HEK293 (cell line): ENCODE data around the gene NEK8.

Experiments used
- CTCF ChIA-PET: fragments of 350-600 bp; formaldehyde crosslinking; extraction: SDS; loops from one replicate; lab custom pipeline; 2021; ENCODE audit warnings: antibody characterized with exemption; lab: Yijun Ruan, JAX
- POLR2A ChIA-PET: fragments of 300-600 bp; formaldehyde crosslinking; extraction: SDS; loops from one replicate; lab custom pipeline; 2020; ENCODE audit warnings: antibody characterized with exemption, inconsistent platforms; lab: Yijun Ruan, JAX
- H3K27ac ChIP-seq: fragments of 200-500 bp; sonication (Bioruptor generic); 2 replicates; pipeline ENCODE4 v1.5.1; 2014; ENCODE audit warnings: low read depth, low read length, control low read depth, inconsistent platforms; ENCODE audit errors: extremely low read depth
- H3K36me3 ChIP-seq, 2 experiments: fragments of 200-500 bp in 1 of 2; sonication (Bioruptor generic) in 1 of 2; 1 replicate in 1 of 2; 2 replicates in 1 of 2; pipeline ENCODE4 v1.5.1; 2014 to 2017; ENCODE audit warnings: inconsistent platforms in 2 of 2, low read length in 2 of 2; ENCODE audit not compliant: control insufficient read depth in 2 of 2, insufficient read depth in 1 of 2
- H3K4me1 ChIP-seq: fragments of 200-500 bp; sonication (Bioruptor generic); 2 replicates; pipeline ENCODE4 v1.5.1; 2014; ENCODE audit warnings: mild to moderate bottlenecking, low read length, inconsistent platforms; ENCODE audit not compliant: control insufficient read depth, insufficient read depth
- H3K4me3 ChIP-seq: 2 replicates; pipeline ENCODE4 v1.5.1; 2011; ENCODE audit warnings: low read depth, mild to moderate bottlenecking, control low read depth, low read length, moderate library complexity
- H3K9me3 ChIP-seq: fragments of 200-500 bp; sonication (Bioruptor generic); 2 replicates; pipeline ENCODE4 v1.5.1; 2014; ENCODE audit warnings: low read depth, low read length, inconsistent platforms; ENCODE audit not compliant: control insufficient read depth, insufficient read depth
- SCRT2 ChIP-seq: fragments of 450-650 bp; formaldehyde crosslinking; IDR thresholded peaks from 2 replicates; pipeline ENCODE4 v1.5.1; 2016; ENCODE audit warnings: missing biosample characterization, missing genetic modification characterization
- YY2 ChIP-seq: fragments of 450-650 bp; formaldehyde crosslinking; IDR thresholded peaks from 2 replicates; pipeline ENCODE4 v1.5.1; 2016; ENCODE audit warnings: missing biosample characterization, missing genetic modification characterization
- ZBTB1 ChIP-seq: fragments of 450-650 bp; formaldehyde crosslinking; IDR thresholded peaks from 2 replicates; pipeline ENCODE4 v1.5.1; 2016; ENCODE audit warnings: missing biosample characterization, missing genetic modification characterization
- ZBTB6 ChIP-seq: fragments of 450-650 bp; formaldehyde crosslinking; IDR thresholded peaks from 2 replicates; pipeline ENCODE4 v1.5.1; 2017; ENCODE audit warnings: missing biosample characterization, missing genetic modification characterization
- ZNF132 ChIP-seq: fragments of 450-650 bp; formaldehyde crosslinking; IDR thresholded peaks from 2 replicates; pipeline ENCODE4 v1.5.1; 2017; ENCODE audit warnings: missing biosample characterization, missing genetic modification characterization, borderline replicate concordance
- ZNF211 ChIP-seq: fragments of 450-650 bp; formaldehyde crosslinking; IDR thresholded peaks from 2 replicates; pipeline ENCODE4 v1.5.1; 2016; ENCODE audit warnings: low read depth, missing biosample characterization, missing genetic modification characterization
- ZNF266 ChIP-seq: fragments of 450-650 bp; formaldehyde crosslinking; IDR thresholded peaks from 2 replicates; pipeline ENCODE4 v1.5.1; 2016; ENCODE audit warnings: missing biosample characterization, missing genetic modification characterization, low read depth
- ZNF366 ChIP-seq: fragments of 450-650 bp; formaldehyde crosslinking; conservative IDR thresholded peaks from 2 replicates; pipeline ENCODE4 v1.5.1; 2016; ENCODE audit warnings: missing biosample characterization, missing genetic modification characterization
- ZNF433 ChIP-seq: fragments of 450-650 bp; formaldehyde crosslinking; IDR thresholded peaks from 2 replicates; pipeline ENCODE4 v1.5.1; 2016; ENCODE audit warnings: missing biosample characterization, missing genetic modification characterization, low read depth
- ZNF521 ChIP-seq: fragments of 450-650 bp; formaldehyde crosslinking; IDR thresholded peaks from 2 replicates; pipeline ENCODE4 v1.5.1; 2017; ENCODE audit warnings: missing biosample characterization, mild to moderate bottlenecking, missing genetic modification characterization
- ZNF529 ChIP-seq: fragments of 450-650 bp; formaldehyde crosslinking; IDR thresholded peaks from 2 replicates; pipeline ENCODE4 v1.5.1; 2017; ENCODE audit warnings: missing genetic modification characterization, missing biosample characterization; ENCODE audit not compliant: insufficient replicate concordance
- ZNF530 ChIP-seq: fragments of 450-650 bp; formaldehyde crosslinking; IDR thresholded peaks from 2 replicates; pipeline ENCODE4 v1.5.1; 2016; ENCODE audit warnings: low read depth, missing biosample characterization, missing genetic modification characterization
- ZNF555 ChIP-seq: fragments of 450-650 bp; formaldehyde crosslinking; conservative IDR thresholded peaks from 2 replicates; pipeline ENCODE4 v1.5.1; 2017; ENCODE audit warnings: missing biosample characterization, mild to moderate bottlenecking, missing genetic modification characterization, inconsistent platforms
- ZNF639 ChIP-seq: fragments of 450-650 bp; formaldehyde crosslinking; IDR thresholded peaks from 2 replicates; pipeline ENCODE4 v1.5.1; 2016; ENCODE audit warnings: missing biosample characterization, missing genetic modification characterization
- ZNF701 ChIP-seq: fragments of 450-650 bp; formaldehyde crosslinking; IDR thresholded peaks from 2 replicates; pipeline ENCODE4 v1.5.1; 2016; ENCODE audit warnings: missing biosample characterization, missing genetic modification characterization
- ZSCAN30 ChIP-seq: fragments of 450-650 bp; IDR thresholded peaks from 2 replicates; pipeline ENCODE4 v1.5.1; 2018; ENCODE audit warnings: missing biosample characterization, mild to moderate bottlenecking, missing genetic modification characterization, moderate library complexity
- TF ChIP-seq, protein P1 (sequence below): fragments of 450-650 bp; formaldehyde crosslinking; IDR thresholded peaks from 2 replicates; pipeline ENCODE4 v1.5.1; 2016; ENCODE audit warnings: missing biosample characterization, missing genetic modification characterization
- TF ChIP-seq, protein P2 (sequence below): fragments of 450-650 bp; formaldehyde crosslinking; IDR thresholded peaks from 2 replicates; pipeline ENCODE4 v1.5.1; 2016; ENCODE audit warnings: missing biosample characterization, missing genetic modification characterization
- TF ChIP-seq, protein P3 (sequence below): IDR thresholded peaks from 2 replicates; pipeline ENCODE4 v1.6.1; 2011; ENCODE audit warnings: mild to moderate bottlenecking, low read depth, low read length, borderline replicate concordance

Gene NEK8

GRCh38 chr17:28758411-28759121, 30.0 kb downstream of the NEK8 start:
- no peaks in the 10 kb centered on the region for H3K9me3 ChIP-seq
- no peak overlapping the region for H3K27ac ChIP-seq
- POLR2A ChIA-PET: interaction anchor here (2.0 kb wide), 1 partner anchor 31 kb away, joined by 9 read pairs; the partner anchor contains the start of gene TLCD1
- no peak overlapping the region for H3K4me3 ChIP-seq
- TF ChIP-seq YY2 (no peak), ZNF521 (tag by site-specific recombination) (no peak), ZBTB1 (no peak), ZNF433 (tag by site-specific recombination) (no peak), ZNF266 (tag by site-specific recombination) (no peak), ZNF132 (no peak), ZNF529 (tag by site-specific recombination) (no peak), ZSCAN30 (tag by site-specific recombination) (no peak), ZNF555 (tag by site-specific recombination) (no peak), ZBTB6 (no peak), ZNF366 (tag by site-specific recombination) (no peak), ZNF530 (tag by site-specific recombination) (no peak), SCRT2 (tag by site-specific recombination) (no peak), ZNF701 (tag by site-specific recombination) (no peak), ZNF639 (tag by site-specific recombination) (no peak), ZNF211 (tag by site-specific recombination) (no peak)
- TF ChIP-seq, protein P1, sequence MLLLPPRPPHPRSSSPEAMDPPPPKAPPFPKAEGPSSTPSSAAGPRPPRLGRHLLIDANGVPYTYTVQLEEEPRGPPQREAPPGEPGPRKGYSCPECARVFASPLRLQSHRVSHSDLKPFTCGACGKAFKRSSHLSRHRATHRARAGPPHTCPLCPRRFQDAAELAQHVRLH: no peak
- TF ChIP-seq, protein P2, sequence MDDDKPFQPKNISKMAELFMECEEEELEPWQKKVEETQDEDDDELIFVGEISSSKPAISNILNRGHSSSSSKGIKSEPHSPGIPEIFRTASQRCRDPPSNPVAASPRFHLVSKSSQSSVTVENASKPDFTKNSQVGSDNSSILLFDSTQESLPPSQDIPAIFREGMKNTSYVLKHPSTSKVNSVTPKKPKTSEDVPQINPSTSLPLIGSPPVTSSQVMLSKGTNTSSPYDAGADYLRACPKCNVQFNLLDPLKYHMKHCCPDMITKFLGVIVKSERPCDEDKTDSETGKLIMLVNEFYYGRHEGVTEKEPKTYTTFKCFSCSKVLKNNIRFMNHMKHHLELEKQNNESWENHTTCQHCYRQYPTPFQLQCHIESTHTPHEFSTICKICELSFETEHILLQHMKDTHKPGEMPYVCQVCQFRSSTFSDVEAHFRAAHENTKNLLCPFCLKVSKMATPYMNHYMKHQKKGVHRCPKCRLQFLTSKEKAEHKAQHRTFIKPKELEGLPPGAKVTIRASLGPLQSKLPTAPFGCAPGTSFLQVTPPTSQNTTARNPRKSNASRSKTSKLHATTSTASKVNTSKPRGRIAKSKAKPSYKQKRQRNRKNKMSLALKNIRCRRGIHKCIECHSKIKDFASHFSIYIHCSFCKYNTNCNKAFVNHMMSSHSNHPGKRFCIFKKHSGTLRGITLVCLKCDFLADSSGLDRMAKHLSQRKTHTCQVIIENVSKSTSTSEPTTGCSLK (tag by site-specific recombination): no peak
- TF ChIP-seq, protein P3, sequence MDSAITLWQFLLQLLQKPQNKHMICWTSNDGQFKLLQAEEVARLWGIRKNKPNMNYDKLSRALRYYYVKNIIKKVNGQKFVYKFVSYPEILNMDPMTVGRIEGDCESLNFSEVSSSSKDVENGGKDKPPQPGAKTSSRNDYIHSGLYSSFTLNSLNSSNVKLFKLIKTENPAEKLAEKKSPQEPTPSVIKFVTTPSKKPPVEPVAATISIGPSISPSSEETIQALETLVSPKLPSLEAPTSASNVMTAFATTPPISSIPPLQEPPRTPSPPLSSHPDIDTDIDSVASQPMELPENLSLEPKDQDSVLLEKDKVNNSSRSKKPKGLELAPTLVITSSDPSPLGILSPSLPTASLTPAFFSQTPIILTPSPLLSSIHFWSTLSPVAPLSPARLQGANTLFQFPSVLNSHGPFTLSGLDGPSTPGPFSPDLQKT: no peak
- peaks cover 8 to 58% of the 10 kb centered on the region in 2 experiments for H3K36me3 ChIP-seq
- peaks cover 3% of the 10 kb centered on the region; the same call in 1 of the 2 replicates for H3K4me1 ChIP-seq
- CTCF ChIA-PET: interaction anchor here (0.5 kb wide), 1 partner anchor 142 kb away, joined by 3 read pairs; no protein-coding TSS in a partner anchor
